ENCODE measurements around the gene CUBN.

- TF ChIP-seq CTCF (IDR thresholded peaks at IDR 0.05) = no peak
- TF ChIP-seq SIN3A (IDR thresholded peaks at IDR 0.05; ENCODE audit: borderline replicate concordance, insufficient read depth, low read depth, low read length) = no peak
- no peak for TF ChIP-seq REST (IDR thresholded peaks at IDR 0.05; ENCODE audit: insufficient read depth in 1 of 2, low read depth in 2 of 2, low read length in 1 of 2)
- no peak for TF ChIP-seq POLR2AphosphoS5 (IDR thresholded peaks at IDR 0.05; ENCODE audit: low read depth, low read length)
Observed at GRCh38 chr10:16919121-16919982, 210.3 kb downstream of the CUBN start.

All from Panc1 (cell line).